HG03521 (cell line): ENCODE results near the gene ZC3H15.
A peak's percentile ranks its signal among the peaks of the same experiment; 100 is the strongest.
"Not testable (repeated sequence)": the region's sequence is repeated elsewhere in the genome, so short reads cannot be mapped to it uniquely, and the experiment has no call there.

Source experiments
- ATAC-seq: cut with Tn5 transposase; IDR thresholded peaks from one replicate; pipeline ENCODE4 v1.9.1; 2021; ENCODE audit warnings: mild to moderate bottlenecking, moderate library complexity; ENCODE audit not compliant: unreplicated experiment

The ZC3H15 gene

GRCh38 chr2:186485871-186486650, at the start of gene ZC3H15:
Gene ZC3H15 (plus strand): TSS chr2:186486260. CDS start chr2:186486383, 123 bp downstream.
- peak; percentile 86 for ATAC-seq

- no peak for ATAC-seq
Observed at GRCh38 chr2:186437719-186438118, 48.3 kb upstream of the ZC3H15 start.

- ATAC-seq: not testable (repeated sequence)
Observed at GRCh38 chr2:186439673-186440095, 46.4 kb upstream of the ZC3H15 start.

GRCh38 chr2:186440506-186440905, 45.6 kb upstream of the ZC3H15 start:
- no peak for ATAC-seq

GRCh38 chr2:186442885-186443284, 43.2 kb upstream of the ZC3H15 start:
- ATAC-seq: no peak

GRCh38 chr2:186443851-186444250, 42.2 kb upstream of the ZC3H15 start:
- no peak for ATAC-seq

GRCh38 chr2:186445506-186445905, 40.6 kb upstream of the ZC3H15 start:
- ATAC-seq: no peak

- ATAC-seq: no peak
Observed at GRCh38 chr2:186455613-186456012, 30.4 kb upstream of the ZC3H15 start.

- ATAC-seq: no peak
Observed at GRCh38 chr2:186456941-186457340, 29.1 kb upstream of the ZC3H15 start.

GRCh38 chr2:186457908-186458307, 28.2 kb upstream of the ZC3H15 start:
- no peak for ATAC-seq

GRCh38 chr2:186459009-186459408, 27.1 kb upstream of the ZC3H15 start:
- no peak for ATAC-seq

- peak; percentile 76 for ATAC-seq
Observed at GRCh38 chr2:186460465-186460864, 25.6 kb upstream of the ZC3H15 start.

GRCh38 chr2:186466743-186467142, 19.3 kb upstream of the ZC3H15 start:
- no peak for ATAC-seq

GRCh38 chr2:186467421-186467820, 18.6 kb upstream of the ZC3H15 start:
- no peak for ATAC-seq

- ATAC-seq: not testable (repeated sequence)
Observed at GRCh38 chr2:186472722-186473493, 13.2 kb upstream of the ZC3H15 start.

- ATAC-seq: peak; percentile 43
Observed at GRCh38 chr2:186474239-186474638, 11.8 kb upstream of the ZC3H15 start.

GRCh38 chr2:186477790-186478189, 8.3 kb upstream of the ZC3H15 start:
- ATAC-seq: no peak

- no peak for ATAC-seq
Observed at GRCh38 chr2:186480991-186481390, 5.1 kb upstream of the ZC3H15 start.

- no peak for ATAC-seq
Observed at GRCh38 chr2:186484062-186484735, 1.9 kb upstream of the ZC3H15 start.

GRCh38 chr2:186485576-186485870, 537 bp upstream of the ZC3H15 start:
- no peak for ATAC-seq
